HepG2 (cell line): ENCODE measurements around the gene RAB40A. TPM values are rescaled to one million over a fixed set of nuclear protein-coding genes. Genes with fewer than 3 reads are reported as not detected.
A peak's percentile ranks its signal among the peaks of the same experiment; 100 is the strongest.

ENCODE experiments used
- ATAC-seq: fragments of 200-7000 bp; cut with Tn5 transposase; 3 replicates; pipeline ENCODE4 v1.9.1; 2020; ENCODE audit warnings: mild to moderate bottlenecking, moderate library complexity
- BruUV-seq: library from RNA; stranded (reverse); fragments of 400-500 nt; replicated peaks from 2 replicates; lab custom pipeline; 2021; lab: Mats Ljungman, UMichigan
- CTCF ChIA-PET: fragments of 300-600 bp; formaldehyde crosslinking; extraction: SDS; loops from one replicate; lab custom pipeline; 2021; ENCODE audit warnings: low total read pairs, inconsistent platforms, low intra/inter-chr PET ratio; lab: Yijun Ruan, JAX
- POLR2A ChIA-PET: fragments of 350-600 bp; sonication (Branson Sonifier 250); formaldehyde crosslinking; loops from one replicate; lab custom pipeline; 2020; ENCODE audit warnings: antibody characterized with exemption, inconsistent platforms; lab: Yijun Ruan, JAX
- DNase-seq: peaks from one replicate; pipeline ENCODE4 v3.0.0-alpha.2; 2015; ENCODE audit warnings: low spot score
- FAIRE-seq: peaks from 3 replicates; lab custom pipeline; 2011; peaks lifted over from hg19 to GRCh38; lab: Jason Lieb, UNC
- H2AFZ ChIP-seq: one replicate; pipeline ENCODE4 v1.6.1; 2011; ENCODE audit warnings: low read length, inconsistent platforms
- H3K27ac ChIP-seq: fragments of 300-600 bp; 3 replicates; pipeline ENCODE4 v1.8.0; 2011; ENCODE audit warnings: mixed run types, mild to moderate bottlenecking, mixed read lengths, low read length, inconsistent platforms; ENCODE audit not compliant: insufficient read depth; ENCODE audit errors: extremely low read length
- H3K27me3 ChIP-seq, 2 experiments: fragments of 200-600 bp in 1 of 2; 2 replicates in 1 of 2; 3 replicates in 1 of 2; pipeline versions ENCODE4 v1.6.0 to v1.8.0; 2011; ENCODE audit warnings: low read length in 2 of 2, mild to moderate bottlenecking in 2 of 2, moderate library complexity in 2 of 2, inconsistent platforms in 1 of 2; ENCODE audit not compliant: insufficient read depth in 2 of 2, control insufficient read depth in 1 of 2
- H3K36me3 ChIP-seq, 2 experiments: fragments of 200-600 bp in 1 of 2; replicated peaks in 1 of 2; 2 replicates in 1 of 2; 3 replicates in 1 of 2; pipeline versions ENCODE4 v1.5.1 to v1.8.0; 2011; ENCODE audit warnings: low read length in 2 of 2, inconsistent platforms in 1 of 2; ENCODE audit not compliant: insufficient read depth in 2 of 2, control insufficient read depth in 1 of 2
- H3K4me1 ChIP-seq: 2 replicates; pipeline ENCODE4 v1.5.1; 2012; ENCODE audit warnings: low read length, inconsistent platforms; ENCODE audit not compliant: insufficient read depth
- H3K4me2 ChIP-seq: 2 replicates; pipeline ENCODE4 v1.6.0; 2011; ENCODE audit warnings: low read depth, low read length, inconsistent platforms
- H3K4me3 ChIP-seq, 3 experiments: fragments of 200-600 bp in 1 of 3; sonication (generic), shearing (Covaris generic) in 1 of 3; replicated peaks in 1 of 3; 2 replicates each; pipeline ENCODE4 v1.5.1; 2011 to 2016; ENCODE audit warnings: low read length in 3 of 3, inconsistent platforms in 2 of 3, low read depth in 2 of 3, mild to moderate bottlenecking in 2 of 3, control low read depth in 1 of 3, mixed read lengths in 1 of 3; ENCODE audit not compliant: insufficient read depth in 1 of 3
- H3K79me2 ChIP-seq: one replicate; pipeline ENCODE4 v1.6.1; 2011; ENCODE audit warnings: low read length, inconsistent platforms; ENCODE audit not compliant: insufficient read depth
- H3K9ac ChIP-seq: 2 replicates; pipeline ENCODE4 v1.6.0; 2011; ENCODE audit warnings: mild to moderate bottlenecking, low read depth, low read length, inconsistent platforms; ENCODE audit not compliant: insufficient read depth
- H3K9me3 ChIP-seq: 2 replicates; pipeline ENCODE4 v1.5.1; 2012; ENCODE audit warnings: mild to moderate bottlenecking, low read length
- H4K20me1 ChIP-seq: 2 replicates; pipeline ENCODE4 v1.6.0; 2011; ENCODE audit warnings: inconsistent platforms, mild to moderate bottlenecking, low read length, moderate library complexity; ENCODE audit not compliant: insufficient read depth
- JUNB ChIP-seq: sonication (generic); formaldehyde crosslinking; IDR thresholded peaks from 2 replicates; pipeline ENCODE4 v1.8.0; 2022; ENCODE audit warnings: missing genetic modification reagents, mild to moderate bottlenecking, borderline replicate concordance
- NFKBIZ ChIP-seq: IDR thresholded peaks from 2 replicates; pipeline ENCODE4 v1.6.1; 2018; ENCODE audit warnings: missing genetic modification reagents, missing compliant biosample characterization
- NR2F1 ChIP-seq, 2 experiments: fragments of 450-650 bp in 1 of 2; formaldehyde crosslinking in 1 of 2; IDR thresholded peaks; 2 replicates each; pipeline versions ENCODE4 v1.5.0 to v1.6.1; 2016 to 2020; ENCODE audit warnings: mild to moderate bottlenecking in 1 of 2, missing compliant biosample characterization in 1 of 2, missing genetic modification reagents in 1 of 2, moderate library complexity in 1 of 2
- ZC3H4 ChIP-seq: sonication (generic); formaldehyde crosslinking; IDR thresholded peaks from 2 replicates; pipeline ENCODE4 v1.4.0; 2020; ENCODE audit warnings: missing genetic modification reagents, borderline replicate concordance
- ZNF33A ChIP-seq: sonication (generic); formaldehyde crosslinking; IDR thresholded peaks from 2 replicates; pipeline ENCODE4 v1.5.1; 2020; ENCODE audit warnings: missing genetic modification reagents, mild to moderate bottlenecking, moderate library complexity, borderline replicate concordance
- ZNF614 ChIP-seq: IDR thresholded peaks from 2 replicates; pipeline ENCODE4 v1.6.1; 2018; ENCODE audit warnings: missing biosample characterization, missing genetic modification reagents, inconsistent platforms, borderline replicate concordance
- whole genome bisulfite sequencing: methylation state at CpG from one replicate; pipeline ENCODE4 v1.1.6; 2017; ENCODE audit warnings: low lambda C conversion rate; 5-methylcytosine and 5-hydroxymethylcytosine counted together
- in situ Hi-C: cut with HindIII; loops from 2 replicates; pipeline ENCODE4 v1.10.0; 2017; ENCODE audit warnings: low pct_unique_long_range_greater_than_20kb; ENCODE audit not compliant: extremely low pct_ligation_motif_present
- intact Hi-C: fragments of 100-400 bp; cut with micrococcal nuclease; formaldehyde crosslinking; loops from one replicate; pipeline ENCODE4 v1.10.0; 2022; ENCODE audit not compliant: unreplicated experiment
- polyA plus RNA-seq, 8 experiments: library from polyadenylated mRNA; depleted of rRNA in 3 of 8; stranded (reverse) in 7 of 8; unstranded in 1 of 8; fragments of >200 nt; fragmentation: Illumina TruSeq in 4 of 8; extraction: Trizol in 4 of 8; gene quantifications; 2 replicates each; pipeline versions ENCODE4 v1.2.1 to v1.2.3, GENCODE V29; 2011 to 2016; ENCODE audit warnings: low read depth in 4 of 8, missing spikeins in 1 of 8, mixed read lengths in 1 of 8; ENCODE audit not compliant: insufficient read depth in 1 of 8
- total RNA-seq, 5 experiments: library from RNA; depleted of rRNA; stranded (reverse); fragments of >200 nt; fragmentation: Illumina TruSeq; extraction: Trizol; gene quantifications; 2 replicates each; pipeline ENCODE4 v1.2.3, GENCODE V29; 2016; ENCODE audit warnings: low read depth in 1 of 5
- TF ChIP-seq, protein P1 (sequence below): fragments of 450-650 bp; IDR thresholded peaks from 2 replicates; pipeline ENCODE4 v1.6.1; 2017
- TF ChIP-seq, protein P2 (sequence below): IDR thresholded peaks from 2 replicates; pipeline ENCODE4 v1.6.1; 2018; ENCODE audit warnings: missing genetic modification reagents, mild to moderate bottlenecking, missing compliant biosample characterization
- TF ChIP-seq, protein P3 (sequence below): sonication (generic); formaldehyde crosslinking; IDR thresholded peaks from 2 replicates; pipeline ENCODE4 v1.8.1; 2023; ENCODE audit warnings: missing genetic modification reagents, mild to moderate bottlenecking, borderline replicate concordance
- TF ChIP-seq, protein P4 (sequence below): sonication (generic); formaldehyde crosslinking; IDR thresholded peaks from 2 replicates; pipeline ENCODE4 v1.5.0; 2020; ENCODE audit warnings: mild to moderate bottlenecking, missing genetic modification reagents, borderline replicate concordance

RAB40A gene
- total and polyA plus RNA-seq, 2 of the 13 experiments (the other 11 are each of a cell fraction or from before 2014, with no cell fraction given): 0.11 TPM; not detected in 1

DNA sequence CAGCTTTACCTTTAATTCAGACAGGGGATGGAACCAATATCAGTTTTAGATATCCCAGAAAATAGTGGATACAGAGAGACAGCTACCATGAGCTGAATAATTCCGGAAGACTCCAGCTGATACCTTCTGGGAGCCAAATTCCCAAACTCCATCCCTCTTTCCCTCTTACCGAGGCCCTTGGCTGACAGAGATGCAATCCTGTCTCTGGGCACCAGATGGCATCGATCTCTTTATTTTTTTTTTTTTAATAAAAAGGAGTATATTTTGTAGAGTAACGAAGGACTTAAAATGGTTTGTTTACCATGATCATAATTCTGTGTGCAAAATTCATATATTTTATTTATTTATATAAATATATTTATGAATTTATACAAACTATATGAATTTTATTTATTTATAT, 31.0 kb downstream of the RAB40A start:
- no TSS peak for BruUV-seq
- Histone ChIP-seq H3K4me3 (no peak overlapping the region), H4K20me1 (no peaks in the 10 kb centered on the region), H3K79me2 (no peaks in the 10 kb centered on the region), H3K9ac (no peak overlapping the region), H3K4me1 (no peaks in the 10 kb centered on the region), H3K9me3 (no peaks in the 10 kb centered on the region), H2AFZ (no peak overlapping the region), H3K36me3 (no peaks in the 10 kb centered on the region), H3K27me3 (no peaks in the 10 kb centered on the region), H3K27ac (no peak overlapping the region), H3K4me2 (no peak overlapping the region)
- in situ Hi-C loops (no loop called here), intact Hi-C loops (no loop called here)
- ChIA-PET POLR2A (no interaction called here), CTCF (no interaction called here)
- TF ChIP-seq, protein P1, sequence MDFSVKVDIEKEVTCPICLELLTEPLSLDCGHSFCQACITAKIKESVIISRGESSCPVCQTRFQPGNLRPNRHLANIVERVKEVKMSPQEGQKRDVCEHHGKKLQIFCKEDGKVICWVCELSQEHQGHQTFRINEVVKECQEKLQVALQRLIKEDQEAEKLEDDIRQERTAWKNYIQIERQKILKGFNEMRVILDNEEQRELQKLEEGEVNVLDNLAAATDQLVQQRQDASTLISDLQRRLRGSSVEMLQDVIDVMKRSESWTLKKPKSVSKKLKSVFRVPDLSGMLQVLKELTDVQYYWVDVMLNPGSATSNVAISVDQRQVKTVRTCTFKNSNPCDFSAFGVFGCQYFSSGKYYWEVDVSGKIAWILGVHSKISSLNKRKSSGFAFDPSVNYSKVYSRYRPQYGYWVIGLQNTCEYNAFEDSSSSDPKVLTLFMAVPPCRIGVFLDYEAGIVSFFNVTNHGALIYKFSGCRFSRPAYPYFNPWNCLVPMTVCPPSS: no peak
- TF ChIP-seq JUNB (CRISPR knock-in tag) (no peak), NFKBIZ (no peak), ZC3H4 (CRISPR knock-in tag) (no peak), ZNF33A (CRISPR knock-in tag) (no peak)
- TF ChIP-seq, protein P2, sequence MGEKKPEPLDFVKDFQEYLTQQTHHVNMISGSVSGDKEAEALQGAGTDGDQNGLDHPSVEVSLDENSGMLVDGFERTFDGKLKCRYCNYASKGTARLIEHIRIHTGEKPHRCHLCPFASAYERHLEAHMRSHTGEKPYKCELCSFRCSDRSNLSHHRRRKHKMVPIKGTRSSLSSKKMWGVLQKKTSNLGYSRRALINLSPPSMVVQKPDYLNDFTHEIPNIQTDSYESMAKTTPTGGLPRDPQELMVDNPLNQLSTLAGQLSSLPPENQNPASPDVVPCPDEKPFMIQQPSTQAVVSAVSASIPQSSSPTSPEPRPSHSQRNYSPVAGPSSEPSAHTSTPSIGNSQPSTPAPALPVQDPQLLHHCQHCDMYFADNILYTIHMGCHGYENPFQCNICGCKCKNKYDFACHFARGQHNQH (CRISPR knock-in tag): no peak
- peak; percentile 32 for FAIRE-seq
- no peak for ATAC-seq
- no peak for DNase-seq
- WGBS: 12% methylated on average over 4 of the region's 4 CpGs

DNA sequence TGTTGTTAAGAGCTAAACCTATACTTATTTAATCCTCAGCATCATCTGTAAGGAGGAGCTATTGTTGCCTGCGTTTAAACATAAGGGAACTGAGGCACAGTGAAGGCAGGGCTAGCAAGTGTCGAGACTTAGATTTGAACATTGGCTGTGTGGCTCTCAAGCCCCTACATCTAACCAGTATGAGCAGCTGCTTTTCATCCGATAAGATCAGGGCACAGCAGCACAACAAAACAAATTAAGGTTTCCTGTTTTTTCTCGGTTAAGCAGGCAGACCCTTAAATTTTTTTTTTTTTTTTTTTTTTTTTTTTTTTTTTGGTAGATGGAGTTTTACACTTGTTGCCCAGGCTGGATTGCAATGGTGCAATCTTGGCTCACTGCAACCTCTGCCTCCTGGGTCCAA, 35.6 kb downstream of the RAB40A start:
- no peak for FAIRE-seq
- Histone ChIP-seq H3K9ac (no peak overlapping the region), H2AFZ (no peak overlapping the region), H3K27me3 (no peaks in the 10 kb centered on the region), H3K4me3 (no peak overlapping the region), H4K20me1 (no peaks in the 10 kb centered on the region), H3K9me3 (no peaks in the 10 kb centered on the region), H3K36me3 (no peaks in the 10 kb centered on the region), H3K4me2 (no peak overlapping the region), H3K79me2 (no peaks in the 10 kb centered on the region), H3K27ac (no peak overlapping the region), H3K4me1 (no peaks in the 10 kb centered on the region)
- BruUV-seq: no TSS peak
- DNase-seq: no peak
- CTCF ChIA-PET: no interaction called here
- TF ChIP-seq NR2F1 (CRISPR knock-in tag; IDR thresholded peaks at IDR 0.05) (no peak), ZNF614 (no peak)
- TF ChIP-seq, protein P3, sequence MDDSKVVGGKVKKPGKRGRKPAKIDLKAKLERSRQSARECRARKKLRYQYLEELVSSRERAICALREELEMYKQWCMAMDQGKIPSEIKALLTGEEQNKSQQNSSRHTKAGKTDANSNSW: no peak
- TF ChIP-seq, protein P4, sequence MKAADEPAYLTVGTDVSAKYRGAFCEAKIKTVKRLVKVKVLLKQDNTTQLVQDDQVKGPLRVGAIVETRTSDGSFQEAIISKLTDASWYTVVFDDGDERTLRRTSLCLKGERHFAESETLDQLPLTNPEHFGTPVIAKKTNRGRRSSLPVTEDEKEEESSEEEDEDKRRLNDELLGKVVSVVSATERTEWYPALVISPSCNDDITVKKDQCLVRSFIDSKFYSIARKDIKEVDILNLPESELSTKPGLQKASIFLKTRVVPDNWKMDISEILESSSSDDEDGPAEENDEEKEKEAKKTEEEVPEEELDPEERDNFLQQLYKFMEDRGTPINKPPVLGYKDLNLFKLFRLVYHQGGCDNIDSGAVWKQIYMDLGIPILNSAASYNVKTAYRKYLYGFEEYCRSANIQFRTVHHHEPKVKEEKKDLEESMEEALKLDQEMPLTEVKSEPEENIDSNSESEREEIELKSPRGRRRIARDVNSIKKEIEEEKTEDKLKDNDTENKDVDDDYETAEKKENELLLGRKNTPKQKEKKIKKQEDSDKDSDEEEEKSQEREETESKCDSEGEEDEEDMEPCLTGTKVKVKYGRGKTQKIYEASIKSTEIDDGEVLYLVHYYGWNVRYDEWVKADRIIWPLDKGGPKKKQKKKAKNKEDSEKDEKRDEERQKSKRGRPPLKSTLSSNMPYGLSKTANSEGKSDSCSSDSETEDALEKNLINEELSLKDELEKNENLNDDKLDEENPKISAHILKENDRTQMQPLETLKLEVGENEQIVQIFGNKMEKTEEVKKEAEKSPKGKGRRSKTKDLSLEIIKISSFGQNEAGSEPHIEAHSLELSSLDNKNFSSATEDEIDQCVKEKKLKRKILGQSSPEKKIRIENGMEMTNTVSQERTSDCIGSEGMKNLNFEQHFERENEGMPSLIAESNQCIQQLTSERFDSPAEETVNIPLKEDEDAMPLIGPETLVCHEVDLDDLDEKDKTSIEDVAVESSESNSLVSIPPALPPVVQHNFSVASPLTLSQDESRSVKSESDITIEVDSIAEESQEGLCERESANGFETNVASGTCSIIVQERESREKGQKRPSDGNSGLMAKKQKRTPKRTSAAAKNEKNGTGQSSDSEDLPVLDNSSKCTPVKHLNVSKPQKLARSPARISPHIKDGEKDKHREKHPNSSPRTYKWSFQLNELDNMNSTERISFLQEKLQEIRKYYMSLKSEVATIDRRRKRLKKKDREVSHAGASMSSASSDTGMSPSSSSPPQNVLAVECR: no peak
- 61% methylated on average over 4 of the region's 4 CpGs for WGBS
- intact Hi-C loops: no loop called here
- in situ Hi-C loops: no loop called here
- ATAC-seq: no peak
- POLR2A ChIA-PET: no interaction called here
